GM19240 (cell line): ENCODE data around the gene TSPAN4.

Source experiments
- DNase-seq: peaks from one replicate; pipeline ENCODE4 v3.0.0; 2011; ENCODE audit warnings: low spot score; ENCODE audit not compliant: insufficient read length

TSPAN4 gene

GRCh38 chr11:803770-804598 lies 38.7 kb upstream of the TSPAN4 start:
- no peak for DNase-seq

- DNase-seq = no peak
Measured at GRCh38 chr11:804599-804964, 38.1 kb upstream of the TSPAN4 start.

GRCh38 chr11:808427-809286 lies 34.0 kb upstream of the TSPAN4 start:
- DNase-seq = no peak

GRCh38 chr11:809287-810039 lies 33.2 kb upstream of the TSPAN4 start, which contains the start of gene RPLP2:
Gene RPLP2 (plus strand): TSS chr11:809967. CDS start chr11:810235, 268 bp downstream.
- peak; percentile 96 for DNase-seq

- no peak for DNase-seq
Measured at GRCh38 chr11:810040-810567, 32.5 kb upstream of the TSPAN4 start.

GRCh38 chr11:811446-812245 lies 31.0 kb upstream of the TSPAN4 start:
- no peak for DNase-seq

- no peak for DNase-seq
Measured at GRCh38 chr11:812390-812789, 30.3 kb upstream of the TSPAN4 start.

GRCh38 chr11:813072-813455 lies 29.6 kb upstream of the TSPAN4 start:
- no peak for DNase-seq

- DNase-seq = no peak
Measured at GRCh38 chr11:813456-814096, 29.1 kb upstream of the TSPAN4 start.

- no peak for DNase-seq
Measured at GRCh38 chr11:815675-816432, 26.8 kb upstream of the TSPAN4 start.

- DNase-seq = no peak
Measured at GRCh38 chr11:816433-816779, 26.2 kb upstream of the TSPAN4 start.

- DNase-seq = no peak
Measured at GRCh38 chr11:818396-819128, 24.1 kb upstream of the TSPAN4 start, which contains the start of gene PNPLA2. Gene PNPLA2 (plus strand): TSS chr11:818914. CDS start chr11:819719, 805 bp downstream.

- peak; percentile 95 for DNase-seq
Measured at GRCh38 chr11:819129-819931, 23.3 kb upstream of the TSPAN4 start.

GRCh38 chr11:819943-820649 lies 22.6 kb upstream of the TSPAN4 start:
- DNase-seq = peak; percentile 99

- no peak for DNase-seq
Measured at GRCh38 chr11:820655-821511, 21.8 kb upstream of the TSPAN4 start.
